DOHH2 (cell line): Measurements from ENCODE around the gene SLC2A6.

Source experiments
- H3F3A ChIP-seq: fragments of 200-600 bp; sonication (generic), shearing (Covaris generic); 2 replicates; pipeline ENCODE4 v1.6.0; 2016; ENCODE audit warnings: antibody characterized with exemption, mild to moderate bottlenecking; ENCODE audit not compliant: control insufficient read depth, insufficient read depth
- H3K27ac ChIP-seq: fragments of 200-600 bp; sonication (generic); 2 replicates; pipeline ENCODE4 v1.5.1; 2014; ENCODE audit warnings: low read depth, mild to moderate bottlenecking, low read length, moderate library complexity
- H3K27me3 ChIP-seq: fragments of 200-600 bp; sonication (generic); 2 replicates; pipeline ENCODE4 v1.6.1; 2014; ENCODE audit warnings: mild to moderate bottlenecking, low read length, mixed read lengths; ENCODE audit not compliant: control insufficient read depth
- H3K36me3 ChIP-seq: fragments of 200-600 bp; sonication (generic); 2 replicates; pipeline ENCODE4 v1.6.1; 2014; ENCODE audit warnings: mild to moderate bottlenecking, low read length, moderate library complexity, mixed read lengths; ENCODE audit not compliant: control insufficient read depth
- H3K4me1 ChIP-seq: fragments of 200-600 bp; sonication (generic); 2 replicates; pipeline ENCODE4 v1.6.1; 2014; ENCODE audit warnings: mild to moderate bottlenecking, low read length, mixed read lengths; ENCODE audit not compliant: control insufficient read depth
- H3K4me2 ChIP-seq: fragments of 200-600 bp; sonication (generic); 2 replicates; pipeline ENCODE4 v1.6.0; 2014; ENCODE audit warnings: mild to moderate bottlenecking, low read length, moderate library complexity
- H3K4me3 ChIP-seq: fragments of 200-600 bp; sonication (generic); 2 replicates; pipeline ENCODE4 v1.5.1; 2014; ENCODE audit warnings: mild to moderate bottlenecking, low read length, mixed read lengths
- H3K79me2 ChIP-seq: fragments of 200-600 bp; sonication (generic); 2 replicates; pipeline ENCODE4 v1.6.1; 2014; ENCODE audit warnings: mild to moderate bottlenecking, low read length, mixed read lengths; ENCODE audit not compliant: control insufficient read depth
- H3K9me2 ChIP-seq: fragments of 200-600 bp; sonication (generic); replicated peaks from 2 replicates; pipeline ENCODE4 v1.6.1; 2014; ENCODE audit warnings: mild to moderate bottlenecking, low read length, mixed read lengths; ENCODE audit not compliant: control insufficient read depth
- H3K9me3 ChIP-seq: fragments of 200-600 bp; sonication (generic); 2 replicates; pipeline ENCODE4 v1.6.1; 2014; ENCODE audit warnings: antibody characterized with exemption, low read length, mixed read lengths; ENCODE audit not compliant: control insufficient read depth, insufficient read depth
- H4K20me1 ChIP-seq: fragments of 200-600 bp; sonication (generic); 2 replicates; pipeline ENCODE4 v1.6.0; 2014; ENCODE audit warnings: low read depth, mild to moderate bottlenecking, antibody characterized with exemption, low read length, moderate library complexity; ENCODE audit not compliant: control insufficient read depth, insufficient read depth
- CTCF ChIP-seq: fragments of 200-600 bp; sonication (generic); IDR thresholded peaks from one replicate; pipeline ENCODE4 v1.5.1; 2014; ENCODE audit warnings: antibody characterized with exemption, mild to moderate bottlenecking, low read depth, low read length; ENCODE audit not compliant: poor library complexity, severe bottlenecking
- EZH2phosphoT487 ChIP-seq: fragments of 200-600 bp; sonication (generic); IDR thresholded peaks from 2 replicates; pipeline ENCODE4 v1.6.1; 2017; ENCODE audit warnings: borderline replicate concordance, mild to moderate bottlenecking, antibody characterized with exemption, low read length, moderate library complexity, mixed read lengths

SLC2A6 gene

DNA sequence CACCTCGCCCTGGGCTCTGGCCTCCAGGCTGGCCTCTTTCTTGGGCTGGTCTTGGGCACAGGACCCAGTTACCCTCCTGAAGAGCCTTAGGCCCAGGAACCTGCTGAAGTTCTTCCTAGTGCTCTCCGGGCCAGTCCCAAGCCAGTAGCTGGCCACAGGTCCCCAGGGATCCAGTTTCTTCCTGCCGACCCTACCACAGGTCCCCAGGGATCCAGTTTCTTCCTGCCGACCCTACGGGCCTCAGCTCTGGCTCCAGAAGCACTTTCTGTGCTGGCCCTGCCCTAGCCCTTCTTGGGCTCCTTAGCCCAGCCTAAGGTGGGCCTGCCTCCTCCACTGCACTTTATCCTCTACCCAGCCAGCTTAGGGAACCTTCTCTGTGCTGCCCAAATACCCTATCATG is 37.3 kb downstream of the SLC2A6 start:
- H3K4me1 ChIP-seq: peaks cover 17% of the 10 kb centered on the region
- H3K79me2 ChIP-seq: no peaks in the 10 kb centered on the region
- no peaks in the 10 kb centered on the region for H3K36me3 ChIP-seq
- H3K9me3 ChIP-seq: no peaks in the 10 kb centered on the region
- TF ChIP-seq CTCF: no peak
- no peak for TF ChIP-seq EZH2phosphoT487
- peaks cover 5% of the 10 kb centered on the region; the same call in 1 of the 2 replicates for H3K27me3 ChIP-seq
- no peak overlapping the region for H3K4me3 ChIP-seq
- no peaks in the 10 kb centered on the region for H3F3A ChIP-seq
- peak overlapping the region; percentile 15; the same call in 1 of the 2 replicates for H3K4me2 ChIP-seq
- H4K20me1 ChIP-seq: no peaks in the 10 kb centered on the region
- no peak overlapping the region for H3K27ac ChIP-seq
- no peaks in the 10 kb centered on the region for H3K9me2 ChIP-seq

DNA sequence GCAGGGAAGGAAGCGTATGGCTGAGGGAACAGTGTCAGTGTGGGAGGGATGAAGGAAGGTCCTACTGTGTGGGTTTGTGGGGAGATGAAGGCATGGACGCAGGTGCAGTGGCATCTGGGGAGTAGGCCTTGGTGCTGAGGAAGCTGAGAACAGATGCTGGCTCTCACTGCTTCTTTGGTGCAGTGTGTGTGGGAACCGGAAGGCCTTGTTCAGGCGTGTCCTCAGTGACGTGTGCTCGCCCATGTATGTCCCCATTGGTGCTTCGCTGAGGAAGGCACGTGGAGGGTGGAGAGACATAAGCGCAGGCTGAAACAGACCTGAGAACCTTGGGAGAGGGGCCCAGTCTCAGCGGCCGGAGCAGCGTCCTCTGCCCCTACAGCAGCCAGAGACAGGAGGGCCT is 38.0 kb downstream of the SLC2A6 start:
- H3K27ac ChIP-seq: no peak overlapping the region
- peaks cover 17% of the 10 kb centered on the region for H3K4me1 ChIP-seq
- H3K27me3 ChIP-seq: no peaks in the 10 kb centered on the region; the same call in 1 of the 2 replicates

DNA sequence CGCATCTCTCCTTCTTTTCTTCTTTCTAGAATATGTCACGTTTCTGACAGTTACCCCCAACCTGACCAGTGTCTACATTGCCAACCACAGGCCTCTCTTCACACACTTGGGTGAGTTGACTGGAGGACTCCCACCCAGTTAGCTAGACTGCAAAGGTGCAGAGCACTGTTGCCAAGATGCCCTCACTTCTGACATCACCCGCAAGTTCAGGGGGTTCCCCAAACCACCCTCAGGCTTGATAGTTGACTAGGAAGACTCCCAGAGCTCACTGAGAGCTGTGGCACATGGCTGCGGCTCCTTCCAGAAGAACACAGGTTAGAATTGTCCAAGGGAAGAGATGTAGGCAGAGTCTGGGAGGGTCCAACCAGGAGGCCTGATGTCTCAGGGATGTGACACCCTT is 39.6 kb downstream of the SLC2A6 start:
- Histone ChIP-seq H3F3A (no peaks in the 10 kb centered on the region), H3K79me2 (no peaks in the 10 kb centered on the region), H3K27ac (no peak overlapping the region), H3K9me3 (no peaks in the 10 kb centered on the region), H3K4me2 (no peak overlapping the region), H3K36me3 (no peaks in the 10 kb centered on the region), H4K20me1 (no peaks in the 10 kb centered on the region), H3K27me3 (no peaks in the 10 kb centered on the region; the same call in 1 of the 2 replicates), H3K4me3 (no peak overlapping the region), H3K4me1 (peaks cover 17% of the 10 kb centered on the region), H3K9me2 (no peaks in the 10 kb centered on the region)
- no peak for TF ChIP-seq CTCF
- no peak for TF ChIP-seq EZH2phosphoT487

More for the DNA sequence above, 38.0 kb downstream of the SLC2A6 start:
- H3K9me3 ChIP-seq: no peaks in the 10 kb centered on the region
- no peak overlapping the region for H3K4me3 ChIP-seq
- H3K9me2 ChIP-seq: no peaks in the 10 kb centered on the region
- no peaks in the 10 kb centered on the region for H3K36me3 ChIP-seq
- H3K79me2 ChIP-seq: no peaks in the 10 kb centered on the region
- no peaks in the 10 kb centered on the region for H4K20me1 ChIP-seq
- TF ChIP-seq CTCF (no peak), EZH2phosphoT487 (no peak)
- no peaks in the 10 kb centered on the region for H3F3A ChIP-seq
- H3K4me2 ChIP-seq: peak overlapping the region; percentile 15; the same call in 1 of the 2 replicates
